ENCODE measurements around the gene CNNM3.

Gene CNNM3

GRCh38 chr2:96824079-96824870, 8.2 kb downstream of the CNNM3 start:
- DNase-seq (ENCODE audit: insufficient read length) (no peak), FAIRE-seq (no peak)
- TF ChIP-seq POLR2A (IDR thresholded peaks at IDR 0.05; ENCODE audit: low read depth, low read length), result no peak
- no peak for TF ChIP-seq TAF1 (IDR thresholded peaks at IDR 0.05; ENCODE audit: borderline replicate concordance, low read depth, low read length)
- no peak for TF ChIP-seq POLR2AphosphoS5 (IDR thresholded peaks at IDR 0.05; ENCODE audit: low read depth, low read length)

GRCh38 chr2:96825057-96825456, 9.0 kb downstream of the CNNM3 start:
- DNase-seq (ENCODE audit: insufficient read length), result no peak
- no peak for FAIRE-seq
- no peak for TF ChIP-seq TAF1 (IDR thresholded peaks at IDR 0.05; ENCODE audit: borderline replicate concordance, low read depth, low read length)
- TF ChIP-seq POLR2A (IDR thresholded peaks at IDR 0.05; ENCODE audit: low read depth, low read length), result no peak
- no peak for TF ChIP-seq POLR2AphosphoS5 (IDR thresholded peaks at IDR 0.05; ENCODE audit: low read depth, low read length)

GRCh38 chr2:96826546-96827278, 10.6 kb downstream of the CNNM3 start:
- FAIRE-seq, result no peak
- TF ChIP-seq TAF1 (IDR thresholded peaks at IDR 0.05; ENCODE audit: borderline replicate concordance, low read depth, low read length), result no peak
- no peak for TF ChIP-seq POLR2AphosphoS5 (IDR thresholded peaks at IDR 0.05; ENCODE audit: low read depth, low read length)
- no peak for TF ChIP-seq POLR2A (IDR thresholded peaks at IDR 0.05; ENCODE audit: low read depth, low read length)
- no peak for DNase-seq (ENCODE audit: insufficient read length)

GRCh38 chr2:96828436-96828835, 12.4 kb downstream of the CNNM3 start:
- FAIRE-seq (no peak), DNase-seq (ENCODE audit: insufficient read length) (no peak)
- TF ChIP-seq POLR2AphosphoS5 (IDR thresholded peaks at IDR 0.05; ENCODE audit: low read depth, low read length) (no peak), POLR2A (IDR thresholded peaks at IDR 0.05; ENCODE audit: low read depth, low read length) (no peak), TAF1 (IDR thresholded peaks at IDR 0.05; ENCODE audit: borderline replicate concordance, low read depth, low read length) (no peak)

GRCh38 chr2:96828874-96829273, 12.8 kb downstream of the CNNM3 start:
- DNase-seq (ENCODE audit: insufficient read length) (no peak), FAIRE-seq (no peak)
- TF ChIP-seq POLR2AphosphoS5 (IDR thresholded peaks at IDR 0.05; ENCODE audit: low read depth, low read length) (no peak), TAF1 (IDR thresholded peaks at IDR 0.05; ENCODE audit: borderline replicate concordance, low read depth, low read length) (no peak), POLR2A (IDR thresholded peaks at IDR 0.05; ENCODE audit: low read depth, low read length) (no peak)

GRCh38 chr2:96830044-96830562, 14.0 kb downstream of the CNNM3 start:
- FAIRE-seq, result no peak

GRCh38 chr2:96831679-96832078, 15.6 kb downstream of the CNNM3 start:
- DNase-seq (ENCODE audit: insufficient read length) (no peak), FAIRE-seq (no peak)
- TF ChIP-seq POLR2A (IDR thresholded peaks at IDR 0.05; ENCODE audit: low read depth, low read length), result no peak
- TF ChIP-seq POLR2AphosphoS5 (IDR thresholded peaks at IDR 0.05; ENCODE audit: low read depth, low read length), result no peak
- no peak for TF ChIP-seq TAF1 (IDR thresholded peaks at IDR 0.05; ENCODE audit: borderline replicate concordance, low read depth, low read length)

More at GRCh38 chr2:96830044-96830562, 14.0 kb downstream of the CNNM3 start:
- DNase-seq (ENCODE audit: insufficient read length), result no peak
- no peak for TF ChIP-seq TAF1 (IDR thresholded peaks at IDR 0.05; ENCODE audit: borderline replicate concordance, low read depth, low read length)

GRCh38 chr2:96832408-96832753, 16.3 kb downstream of the CNNM3 start:
- FAIRE-seq (no peak), DNase-seq (ENCODE audit: insufficient read length) (no peak)
- no peak for TF ChIP-seq POLR2A (IDR thresholded peaks at IDR 0.05; ENCODE audit: low read depth, low read length)
- no peak for TF ChIP-seq POLR2AphosphoS5 (IDR thresholded peaks at IDR 0.05; ENCODE audit: low read depth, low read length)
- TF ChIP-seq TAF1 (IDR thresholded peaks at IDR 0.05; ENCODE audit: borderline replicate concordance, low read depth, low read length), result no peak

- no peak for TF ChIP-seq POLR2AphosphoS5 (IDR thresholded peaks at IDR 0.05; ENCODE audit: low read depth, low read length)
- no peak for TF ChIP-seq POLR2A (IDR thresholded peaks at IDR 0.05; ENCODE audit: low read depth, low read length)
- TF ChIP-seq TAF1 (IDR thresholded peaks at IDR 0.05; ENCODE audit: borderline replicate concordance, low read depth, low read length), result no peak
- DNase-seq (ENCODE audit: insufficient read length), result no peak
- no peak for FAIRE-seq
Measured at GRCh38 chr2:96832754-96833507, 16.9 kb downstream of the CNNM3 start.

- FAIRE-seq, result no peak
- no peak for DNase-seq (ENCODE audit: insufficient read length)
- TF ChIP-seq POLR2AphosphoS5 (IDR thresholded peaks at IDR 0.05; ENCODE audit: low read depth, low read length) (no peak), TAF1 (IDR thresholded peaks at IDR 0.05; ENCODE audit: borderline replicate concordance, low read depth, low read length) (no peak), POLR2A (IDR thresholded peaks at IDR 0.05; ENCODE audit: low read depth, low read length) (no peak)
Measured at GRCh38 chr2:96835830-96836229, 19.8 kb downstream of the CNNM3 start.

- TF ChIP-seq POLR2A (IDR thresholded peaks at IDR 0.05; ENCODE audit: low read depth, low read length) (no peak), TAF1 (IDR thresholded peaks at IDR 0.05; ENCODE audit: borderline replicate concordance, low read depth, low read length) (no peak), POLR2AphosphoS5 (IDR thresholded peaks at IDR 0.05; ENCODE audit: low read depth, low read length) (no peak)
- DNase-seq (ENCODE audit: insufficient read length), result no peak
- no peak for FAIRE-seq
Measured at GRCh38 chr2:96837575-96837974, 21.5 kb downstream of the CNNM3 start.

Data from GM12892 (cell line).